GM18907 (cell line): ENCODE data around the gene EED.
A peak's percentile ranks its signal among the peaks of the same experiment; 100 is the strongest.
"Not testable (repeated sequence)": the region's sequence is repeated elsewhere in the genome, so short reads cannot be mapped to it uniquely, and the experiment has no call there.

ENCODE experiments used
- ATAC-seq: cut with Tn5 transposase; IDR thresholded peaks from one replicate; pipeline ENCODE4 v1.9.1; 2021; ENCODE audit warnings: mild to moderate bottlenecking, moderate library complexity; ENCODE audit not compliant: unreplicated experiment

The EED gene

DNA sequence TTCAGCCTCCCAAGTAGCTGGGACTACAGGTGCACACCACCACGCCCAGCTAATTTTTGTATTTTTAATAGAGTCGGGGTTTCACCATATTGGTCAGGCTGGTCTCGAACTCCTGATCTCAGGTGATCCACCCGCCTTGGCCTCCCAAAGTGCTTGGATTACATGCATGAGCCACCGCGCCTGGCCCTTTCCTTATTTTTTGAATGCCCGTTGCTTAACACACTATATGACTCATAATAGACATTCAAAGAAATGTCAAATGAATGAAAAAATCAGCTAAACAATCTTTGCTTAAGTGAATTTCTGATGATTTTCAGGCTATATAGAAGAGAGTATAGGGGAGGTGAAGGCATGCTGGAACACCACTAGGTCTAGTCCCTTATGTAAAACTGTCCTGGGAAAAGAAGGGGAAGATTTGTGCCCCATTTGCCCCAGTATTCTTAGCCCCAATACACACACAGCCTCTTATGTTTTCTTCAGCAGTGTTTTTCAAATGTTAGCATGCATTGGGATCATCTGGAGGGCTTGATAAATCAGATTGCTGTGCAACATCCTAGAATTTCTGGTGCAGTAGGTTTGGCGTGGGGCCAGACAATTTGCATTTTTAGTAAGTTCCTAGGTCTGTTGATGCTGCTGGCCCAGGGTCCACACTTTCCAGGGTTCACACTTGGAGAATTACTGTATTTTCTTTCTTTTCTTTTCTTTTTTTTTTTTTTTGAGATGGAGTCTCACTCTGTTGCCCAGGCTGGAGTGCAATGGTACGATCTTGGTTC is 45.1 kb downstream of the EED start:
- not testable (repeated sequence) for ATAC-seq

DNA sequence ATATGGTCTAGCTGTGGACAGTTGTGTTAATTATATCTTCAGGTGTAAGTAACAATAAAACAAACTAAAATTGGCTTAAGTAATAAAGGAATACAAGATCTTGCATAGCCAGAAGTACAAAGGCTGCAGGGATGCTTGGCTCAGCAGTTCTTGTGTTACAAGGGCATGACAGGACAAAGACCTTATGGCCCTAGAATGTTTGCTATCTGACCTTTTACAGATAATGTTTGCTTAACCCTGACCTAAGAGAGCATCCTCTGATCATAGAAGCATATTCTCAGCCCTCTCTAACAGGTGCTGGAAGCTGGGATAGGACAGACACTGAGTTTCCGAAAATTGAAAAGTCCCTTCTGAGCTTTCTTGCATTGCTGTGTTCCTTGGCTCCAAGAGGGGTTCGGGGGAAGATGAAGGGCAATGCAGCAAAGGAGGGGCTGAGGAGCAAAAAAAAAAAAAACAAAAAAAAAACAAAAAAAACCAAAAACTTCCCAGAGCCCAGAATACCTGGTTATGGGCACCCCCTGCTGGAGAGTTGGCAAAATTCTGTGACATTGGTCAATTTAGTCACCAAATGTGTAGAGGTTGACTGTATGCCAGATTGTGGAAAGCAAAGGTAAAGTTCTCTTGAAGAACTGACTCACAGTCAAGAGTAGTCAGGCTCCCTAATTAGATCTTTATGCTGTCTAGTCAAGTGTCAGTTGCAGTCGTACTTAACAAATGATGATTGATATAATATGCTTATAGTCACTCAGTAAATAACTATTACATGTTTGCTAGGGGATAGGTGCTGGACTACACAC is 47.1 kb downstream of the EED start:
- ATAC-seq = no peak

DNA sequence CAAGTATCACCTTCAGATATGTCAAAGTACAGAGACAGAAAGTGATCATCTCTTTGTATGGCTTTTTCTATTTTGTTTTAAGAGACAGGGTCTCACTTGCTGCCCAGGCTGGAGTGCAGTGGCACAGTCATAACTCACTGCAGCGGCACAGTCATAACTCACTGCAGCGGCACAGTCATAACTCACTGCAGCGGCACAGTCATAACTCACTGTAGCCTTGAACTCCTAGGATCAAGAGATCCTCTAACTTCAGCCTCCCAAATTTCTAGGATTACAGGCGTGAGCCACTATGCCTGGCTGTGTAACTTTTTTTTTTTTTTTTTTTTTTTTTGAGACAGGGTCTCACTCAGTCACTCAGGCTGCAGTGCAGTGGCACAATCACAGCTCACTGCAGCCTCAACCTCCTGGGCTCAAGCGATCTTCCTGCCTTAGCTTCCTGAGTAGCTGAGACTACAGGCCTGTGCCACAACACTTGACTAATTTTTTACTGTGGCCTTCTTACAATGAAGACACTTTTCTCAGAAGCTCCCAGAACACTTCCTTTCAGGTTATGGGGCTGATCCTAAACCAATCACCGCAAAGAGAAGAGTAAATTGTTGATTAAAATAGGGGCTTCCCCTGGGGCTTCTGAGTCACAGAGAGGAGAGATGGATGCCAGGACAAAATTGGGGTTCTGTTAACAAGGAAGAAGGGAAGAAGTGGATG is 48.5 kb downstream of the EED start:
- peak; percentile 73 for ATAC-seq

DNA sequence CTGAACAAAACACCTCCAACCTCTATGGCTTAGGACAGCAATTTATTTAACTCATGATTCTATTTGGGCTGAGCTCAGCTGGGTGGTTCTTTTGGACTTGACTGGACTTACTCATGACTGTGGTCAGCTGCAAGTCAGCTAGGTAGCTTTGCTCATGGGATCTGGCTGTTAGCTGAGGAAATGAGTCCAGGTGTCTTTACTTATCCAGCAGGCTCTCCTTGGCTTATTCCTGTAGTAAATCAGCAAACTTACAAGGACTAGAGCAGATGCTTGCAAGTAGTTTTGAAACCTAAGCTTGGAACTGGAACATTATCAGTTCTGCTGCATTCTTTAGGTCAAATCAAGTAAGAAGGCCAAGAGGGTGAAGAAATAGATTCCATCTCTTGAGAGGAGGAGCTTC is 49.5 kb downstream of the EED start:
- ATAC-seq = no peak

DNA sequence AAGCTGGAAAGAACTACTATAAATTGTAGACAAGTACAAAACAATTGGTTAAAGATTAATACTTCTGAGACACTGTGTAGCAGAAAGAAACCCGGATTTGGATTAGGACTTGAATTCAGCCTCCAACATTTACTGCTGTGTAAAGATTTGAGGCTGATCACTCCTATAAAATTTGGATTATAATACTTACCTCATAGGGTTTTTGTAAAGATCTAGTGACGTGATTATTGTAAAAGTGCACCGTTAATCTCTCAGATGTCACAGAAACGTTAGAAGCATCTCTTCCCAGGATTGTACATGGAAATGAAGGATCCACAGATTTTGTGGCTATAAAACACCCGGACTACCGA is 57.2 kb downstream of the EED start:
- ATAC-seq = peak; percentile 9

DNA sequence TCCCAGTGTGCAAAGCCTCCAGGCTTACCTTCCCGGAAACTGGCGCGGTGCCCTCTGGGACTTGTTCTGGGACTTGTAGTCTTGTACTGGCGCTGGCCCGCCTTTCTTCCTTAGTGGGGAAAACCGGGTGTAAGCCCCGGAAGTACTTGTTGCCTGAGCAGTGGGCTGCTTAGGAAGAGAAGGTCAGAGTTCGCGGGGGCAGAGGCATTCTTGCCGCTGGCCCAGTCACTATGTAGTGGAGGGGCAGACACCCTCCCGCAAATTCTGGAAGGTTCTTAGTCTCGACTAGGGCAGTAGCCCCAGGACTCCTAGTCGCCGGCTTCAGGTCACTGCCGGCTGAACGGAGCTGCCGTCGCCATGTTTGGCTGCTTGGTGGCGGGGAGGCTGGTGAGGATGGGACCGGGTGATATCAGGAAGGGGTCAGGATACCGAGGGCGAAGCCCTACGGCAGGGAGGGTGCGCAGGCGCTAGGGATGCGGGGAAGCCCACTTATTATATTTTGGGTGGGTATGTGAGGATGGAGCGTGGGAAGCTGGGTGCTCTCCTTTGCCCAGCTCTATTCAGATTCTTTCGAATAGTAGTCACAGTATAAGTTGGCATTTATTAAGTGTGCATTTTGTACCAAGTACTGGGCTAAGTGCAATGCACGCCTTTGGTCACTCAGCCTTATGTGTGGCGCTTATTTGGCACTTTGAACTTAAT is 57.7 kb downstream of the EED start, which contains the start of gene HIKESHI:
Gene HIKESHI (plus strand): TSS at position 149 of the 702 bp plus-strand sequence. CDS start 209 bp downstream, at position 358.
- peak; percentile 99 for ATAC-seq

DNA sequence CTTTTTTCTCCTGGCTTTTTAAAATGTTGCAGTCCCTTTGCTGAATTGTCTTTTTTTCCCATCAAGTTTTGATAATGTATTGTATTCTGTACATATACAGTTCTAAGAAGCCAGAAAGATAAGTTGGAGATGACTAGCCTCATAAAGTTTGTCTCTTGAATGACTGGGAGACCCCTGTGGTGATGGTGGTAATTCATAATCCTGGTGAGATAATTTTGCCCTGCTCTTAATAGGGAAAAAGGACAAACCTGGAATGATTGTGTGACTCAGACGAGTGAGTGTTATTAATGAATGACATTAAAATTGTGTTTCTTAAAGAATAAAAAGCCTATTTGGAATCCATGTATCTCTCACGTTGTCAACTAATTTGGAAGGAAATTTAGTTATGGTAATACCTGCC is 58.7 kb downstream of the EED start:
- no peak for ATAC-seq

DNA sequence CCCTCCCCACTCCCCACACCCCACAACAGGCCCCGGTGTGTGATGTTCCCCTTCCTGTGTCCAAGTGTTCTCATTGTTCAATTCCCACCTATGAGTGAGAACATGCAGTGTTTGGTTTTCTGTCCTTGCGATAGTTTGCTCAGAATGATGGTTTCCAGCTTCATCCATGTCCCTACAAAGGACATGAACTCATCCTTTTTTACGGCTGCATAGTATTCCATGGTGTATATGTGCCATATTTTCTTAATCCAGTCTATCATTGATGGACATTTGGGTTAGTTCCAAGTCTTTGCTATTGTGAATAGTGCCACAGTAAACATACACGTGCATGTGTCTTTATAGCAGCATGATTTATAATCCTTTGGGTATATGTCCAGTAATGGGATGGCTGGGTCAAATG is 64.2 kb downstream of the EED start:
- ATAC-seq = not testable (repeated sequence)

DNA sequence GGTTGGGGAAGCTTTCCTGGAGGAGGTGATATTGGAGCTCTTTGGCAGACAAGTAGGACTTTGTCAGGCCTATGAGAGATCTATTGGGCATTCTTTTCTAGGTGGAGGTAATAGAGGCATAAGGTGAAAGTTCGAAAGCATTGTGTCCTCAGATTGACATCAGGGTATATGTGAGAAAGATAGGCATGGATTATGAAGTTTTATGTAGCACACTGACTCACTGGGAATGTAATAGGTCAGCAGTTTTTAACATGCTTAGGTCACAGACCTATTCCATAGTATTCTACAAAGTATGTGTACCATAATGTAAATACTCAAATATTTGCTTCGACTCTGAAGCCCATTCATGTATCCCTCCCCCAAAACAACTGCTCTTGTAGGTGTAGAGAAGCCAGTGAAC is 69.2 kb downstream of the EED start:
- ATAC-seq = no peak

DNA sequence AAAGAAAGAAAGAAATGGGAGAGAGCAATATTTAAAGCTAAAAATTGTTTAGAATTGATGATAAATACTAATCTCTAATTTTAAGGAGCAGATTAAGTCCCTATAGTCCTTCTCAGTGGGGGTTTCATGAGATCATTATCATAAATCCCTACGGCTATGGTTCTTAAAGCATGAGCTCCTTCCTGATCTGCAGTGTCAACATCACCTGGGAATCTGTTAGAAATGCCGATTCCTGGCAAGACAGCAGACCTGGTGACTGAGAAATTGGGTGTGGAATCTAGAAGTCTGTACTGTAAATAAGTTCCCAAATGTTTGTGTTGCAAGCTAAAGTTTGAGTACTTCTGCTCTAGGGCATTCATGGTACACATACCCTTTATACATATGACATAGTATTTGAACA is 70.1 kb downstream of the EED start:
- no peak for ATAC-seq
